B cell (primary cell): ENCODE data around the gene LAMA2. TPM values are rescaled to one million over a fixed set of nuclear protein-coding genes. Genes with fewer than 3 reads are reported as not detected.

Experiments used
- ATAC-seq: fragments of 200-7000 bp; cut with Tn5 transposase; one replicate; pipeline ENCODE4 v1.10.0; 2021; ENCODE audit warnings: low read depth, mild to moderate bottlenecking, moderate number of reproducible peaks, moderate library complexity
- CTCF ChIA-PET: fragments of 350-600 bp; sonication (Branson Sonifier 250); formaldehyde crosslinking; loops from one replicate; lab custom pipeline; 2021; ENCODE audit warnings: antibody characterized with exemption, inconsistent platforms; lab: Charles Lee
- POLR2A ChIA-PET: fragments of 350-600 bp; sonication (Branson Sonifier 250); formaldehyde crosslinking; loops from one replicate; lab custom pipeline; 2021; ENCODE audit warnings: antibody characterized with exemption; lab: Charles Lee
- DNase-seq: peaks from one replicate; pipeline ENCODE4 v3.0.0; 2013
- H2AFZ ChIP-seq: 2 replicates; pipeline ENCODE4 v1.6.1; 2012; ENCODE audit warnings: mild to moderate bottlenecking, low read depth, low read length; ENCODE audit not compliant: insufficient read depth, poor library complexity, severe bottlenecking
- H3K27ac ChIP-seq, 2 donors: 1 replicate in 1 of 2; 2 replicates in 1 of 2; pipeline ENCODE4 v1.5.1; 2012 to 2013; ENCODE audit warnings: low read length in 2 of 2, mild to moderate bottlenecking in 2 of 2, moderate library complexity in 1 of 2
- H3K27me3 ChIP-seq, 4 experiments: fragments of 200-600 bp in 1 of 4; sonication (generic) in 1 of 4; replicated peaks in 1 of 4; 1 replicate in 2 of 4; 2 replicates in 2 of 4; pipeline versions ENCODE4 v1.6.1 to v1.7.0; 2013 to 2016; ENCODE audit warnings: low read length in 3 of 4, mild to moderate bottlenecking in 2 of 4, mixed read lengths in 1 of 4, moderate library complexity in 1 of 4; ENCODE audit not compliant: insufficient read depth in 4 of 4, control insufficient read depth in 3 of 4; ENCODE audit errors: control extremely low read depth in 1 of 4
- H3K36me3 ChIP-seq, 2 experiments: replicated peaks in 1 of 2; 1 replicate in 1 of 2; 2 replicates in 1 of 2; pipeline versions ENCODE4 v1.6.1 to v1.7.1; 2013; ENCODE audit warnings: low read length in 1 of 2; ENCODE audit not compliant: insufficient read depth in 2 of 2, control insufficient read depth in 1 of 2; ENCODE audit errors: control extremely low read depth in 1 of 2, extremely low read depth in 1 of 2
- H3K4me1 ChIP-seq, 2 donors: fragments of 200-600 bp in 1 of 2; sonication (generic) in 1 of 2; 1 replicate in 1 of 2; 2 replicates in 1 of 2; pipeline versions ENCODE4 v1.5.1 to v1.6.1; 2013 to 2017; ENCODE audit warnings: low read length in 2 of 2; ENCODE audit not compliant: control insufficient read depth in 2 of 2, insufficient read depth in 2 of 2
- H3K4me2 ChIP-seq: replicated peaks from 2 replicates; pipeline ENCODE3; 2012; ENCODE audit warnings: mild to moderate bottlenecking, low read depth, low read length; ENCODE audit not compliant: poor library complexity, severe bottlenecking
- H3K4me3 ChIP-seq, 5 experiments: fragments of 200-600 bp in 1 of 5; sonication (generic) in 1 of 5; 1 replicate in 3 of 5; 2 replicates in 2 of 5; pipeline versions ENCODE4 v1.5.1 to v1.7.0; 2011 to 2016; ENCODE audit warnings: low read length in 4 of 5, mild to moderate bottlenecking in 4 of 5, low read depth in 2 of 5, control low read depth in 1 of 5, moderate library complexity in 1 of 5; ENCODE audit not compliant: insufficient read depth in 1 of 5; ENCODE audit errors: control extremely low read depth in 1 of 5, extremely low read depth in 1 of 5
- H3K79me2 ChIP-seq: fragments of 200-600 bp; sonication (generic); one replicate; pipeline ENCODE4 v1.6.0; 2016; ENCODE audit warnings: low read length; ENCODE audit not compliant: control insufficient read depth, insufficient read depth
- H3K9ac ChIP-seq: fragments of 200-600 bp; sonication (generic); 2 replicates; pipeline ENCODE4 v1.6.1; 2017; ENCODE audit warnings: mild to moderate bottlenecking, low read length, moderate library complexity
- H3K9me3 ChIP-seq, 3 donors: one replicate each; pipeline versions ENCODE4 v1.6.1 to v1.7.1; 2013; ENCODE audit warnings: low read length in 2 of 3; ENCODE audit not compliant: control insufficient read depth in 2 of 3, insufficient read depth in 1 of 3; ENCODE audit errors: control extremely low read depth in 1 of 3
- H4K20me1 ChIP-seq: 2 replicates; pipeline ENCODE4 v1.6.0; 2012; ENCODE audit warnings: mild to moderate bottlenecking, low read length; ENCODE audit not compliant: insufficient read depth, control insufficient read depth, poor library complexity, severe bottlenecking
- H3K27ac Mint-ChIP-seq: one replicate; pipeline ENCODE4 v1.8.0; 2021; ENCODE audit warnings: mixed read lengths
- H3K27me3 Mint-ChIP-seq: one replicate; pipeline ENCODE4 v1.8.0; 2021; ENCODE audit warnings: mixed read lengths
- H3K4me1 Mint-ChIP-seq: one replicate; pipeline ENCODE4 v1.8.0; 2021; ENCODE audit warnings: mixed read lengths
- H3K4me3 Mint-ChIP-seq: one replicate; pipeline ENCODE4 v1.8.0; 2021; ENCODE audit warnings: mixed read lengths
- H3K9me3 Mint-ChIP-seq: one replicate; pipeline ENCODE4 v1.8.0; 2022; ENCODE audit warnings: mixed read lengths; ENCODE audit not compliant: insufficient read depth
- CTCF ChIP-seq: fragments of 200-600 bp; IDR thresholded peaks from one replicate; pipeline ENCODE4 v1.8.0; 2022; ENCODE audit warnings: antibody characterized with exemption, mild to moderate bottlenecking
- EZH2 ChIP-seq: IDR thresholded peaks from 2 replicates; pipeline ENCODE4 v1.6.1; 2012; ENCODE audit warnings: borderline replicate concordance, low read depth, mild to moderate bottlenecking, moderate library complexity, low read length; ENCODE audit not compliant: insufficient read depth, poor library complexity, severe bottlenecking
- WGBS: methylation state at CpG from one replicate; pipeline ENCODE4 v1.1.5; 2013; ENCODE audit warnings: missing lambda C conversion rate; ENCODE audit not compliant: insufficient coverage; 5-methylcytosine and 5-hydroxymethylcytosine counted together
- intact Hi-C: fragments of 100-400 bp; cut with micrococcal nuclease; formaldehyde crosslinking; loops from one replicate; pipeline ENCODE4 v1.10.0; 2022
- polyA plus RNA-seq: library from polyadenylated mRNA; depleted of rRNA; stranded (reverse); fragments of >200 nt; gene quantifications from 2 replicates; pipeline ENCODE4 v1.2.3, GENCODE V29; 2012
- total RNA-seq, 2 donors: library from RNA; stranded (reverse); fragments of 120-200 nt in 1 of 2; gene quantifications; 1 replicate in 1 of 2; 2 replicates in 1 of 2; pipeline versions ENCODE4 v1.2.3 to v1.2.4, GENCODE V29; 2013 to 2022

The LAMA2 gene
- total and polyA plus RNA-seq, 2 donors (not counting 1 experiment from before 2014, with no cell fraction given), result 0.16 TPM; not detected in 1

- TF ChIP-seq EZH2 (no peak), CTCF (no peak)
- POLR2A ChIA-PET, result no interaction called here
- Histone ChIP-seq H3K4me1 (no peaks in the 10 kb centered on the region), H3K4me3 (no peak overlapping the region), H3K79me2 (no peaks in the 10 kb centered on the region), H3K9ac (no peak overlapping the region), H3K27me3 (peaks cover 0 to 5% (median 0%) of the 10 kb centered on the region in 4 experiments), H3K4me2 (no peak overlapping the region), H2AFZ (no peak overlapping the region), H4K20me1 (no peaks in the 10 kb centered on the region), H3K27ac (no peak overlapping the region), H3K9me3 (peaks cover 0 to 6% (median 0%) of the 10 kb centered on the region in 3 donors), H3K36me3 (no peaks in the 10 kb centered on the region)
- ATAC-seq, result no peak
- Mint-ChIP-seq H3K4me1 (no peaks in the 10 kb centered on the region), H3K27ac (no peak overlapping the region), H3K27me3 (peaks cover 10% of the 10 kb centered on the region), H3K4me3 (no peak overlapping the region), H3K9me3 (no peaks in the 10 kb centered on the region)
- DNase-seq, result no peak
- CTCF ChIA-PET, result no interaction called here
- intact Hi-C loops, result no loop called here
- WGBS, result no CpG with 5 or more reads among the region's 5 CpGs
These were observed 2.4 kb downstream of the LAMA2 start for GRCh38 chr6:128885381-128885780.

- H3K36me3 ChIP-seq, result no peaks in the 10 kb centered on the region
- H3K27ac Mint-ChIP-seq, result no peak overlapping the region
- no peaks in the 10 kb centered on the region for H3K4me1 Mint-ChIP-seq
- H3K27me3 ChIP-seq, result peaks cover 0 to 5% (median 0%) of the 10 kb centered on the region in 4 experiments
- H3K4me3 Mint-ChIP-seq, result no peak overlapping the region
- no peak overlapping the region for H3K4me2 ChIP-seq
- no peaks in the 10 kb centered on the region for H4K20me1 ChIP-seq
- ChIA-PET POLR2A (no interaction called here), CTCF (no interaction called here)
- no peak overlapping the region for H2AFZ ChIP-seq
- TF ChIP-seq EZH2 (no peak), CTCF (no peak)
- peaks cover 10% of the 10 kb centered on the region for H3K27me3 Mint-ChIP-seq
- H3K27ac ChIP-seq, result no peak overlapping the region
- no peak overlapping the region for H3K4me3 ChIP-seq
- no peaks in the 10 kb centered on the region for H3K79me2 ChIP-seq
- ATAC-seq, result no peak
- H3K9ac ChIP-seq, result no peak overlapping the region
- no peaks in the 10 kb centered on the region for H3K4me1 ChIP-seq
- intact Hi-C loops, result no loop called here
- no peak for DNase-seq
- peaks cover 0 to 6% (median 0%) of the 10 kb centered on the region in 3 donors for H3K9me3 ChIP-seq
- no peaks in the 10 kb centered on the region for H3K9me3 Mint-ChIP-seq
These were observed 3.8 kb downstream of the LAMA2 start for GRCh38 chr6:128886706-128887105.
